ENCODE measurements around the gene FBXO5. TPM values are rescaled to one million over a fixed set of nuclear protein-coding genes. Genes with fewer than 3 reads are reported as not detected.

The FBXO5 gene
- total RNA-seq, 2 donors from 2014 or later, result 4.5 to 5.9 TPM

DNA sequence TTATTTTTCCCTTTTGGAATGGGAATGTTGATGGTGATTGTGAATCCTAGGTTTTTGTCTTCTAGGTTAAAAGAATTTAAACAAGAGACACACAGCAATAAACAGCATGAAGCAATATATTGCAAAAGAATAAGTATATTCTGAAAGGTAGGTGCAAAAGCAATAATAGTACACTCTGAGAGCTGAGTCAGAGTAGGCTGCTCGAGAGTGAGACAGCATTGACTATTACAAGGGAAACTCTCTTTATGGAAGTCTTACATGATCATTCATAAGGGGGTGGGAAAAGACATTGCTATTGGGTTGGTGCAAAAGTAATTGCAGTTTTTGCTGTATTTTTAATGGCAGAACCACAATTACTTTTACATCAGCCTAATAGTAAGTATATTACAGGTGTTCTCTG, 25.0 kb downstream of the FBXO5 start:
- Mint-ChIP-seq H3K36me3 (ENCODE audit: low read depth) (peaks cover 4% of the 10 kb centered on the region), H3K27ac (no peak overlapping the region), H3K4me1 (no peaks in the 10 kb centered on the region), H3K27me3 (peaks cover 32% of the 10 kb centered on the region), H3K4me3 (no peak overlapping the region)
- H3K9me3 ChIP-seq (ENCODE audit: control insufficient read depth, low read length, poor library complexity, severe bottlenecking), result no peaks in the 10 kb centered on the region
- no peak for DNase-seq
- no peak for ATAC-seq

GRCh38 chr6:152954443-152954842, 28.4 kb downstream of the FBXO5 start:
- no peak overlapping the region for H3K4me3 Mint-ChIP-seq

GRCh38 chr6:152952866-152953509, 29.9 kb downstream of the FBXO5 start:
- Mint-ChIP-seq H3K36me3 (ENCODE audit: low read depth) (no peaks in the 10 kb centered on the region), H3K4me1 (peaks cover 6% of the 10 kb centered on the region), H3K27me3 (peaks cover 50% of the 10 kb centered on the region), H3K4me3 (no peak overlapping the region), H3K27ac (no peak overlapping the region)
- ATAC-seq, result no peak
- H3K9me3 ChIP-seq (ENCODE audit: control insufficient read depth, low read length, poor library complexity, severe bottlenecking), result no peaks in the 10 kb centered on the region
- DNase-seq, result no peak

More at GRCh38 chr6:152954443-152954842, 28.4 kb downstream of the FBXO5 start:
- H3K36me3 Mint-ChIP-seq (ENCODE audit: low read depth), result no peaks in the 10 kb centered on the region
- DNase-seq (no peak), ATAC-seq (no peak)
- peaks cover 44% of the 10 kb centered on the region for H3K27me3 Mint-ChIP-seq
- peaks cover 2% of the 10 kb centered on the region for H3K4me1 Mint-ChIP-seq
- no peaks in the 10 kb centered on the region for H3K9me3 ChIP-seq (ENCODE audit: control insufficient read depth, low read length, poor library complexity, severe bottlenecking)
- no peak overlapping the region for H3K27ac Mint-ChIP-seq

DNA sequence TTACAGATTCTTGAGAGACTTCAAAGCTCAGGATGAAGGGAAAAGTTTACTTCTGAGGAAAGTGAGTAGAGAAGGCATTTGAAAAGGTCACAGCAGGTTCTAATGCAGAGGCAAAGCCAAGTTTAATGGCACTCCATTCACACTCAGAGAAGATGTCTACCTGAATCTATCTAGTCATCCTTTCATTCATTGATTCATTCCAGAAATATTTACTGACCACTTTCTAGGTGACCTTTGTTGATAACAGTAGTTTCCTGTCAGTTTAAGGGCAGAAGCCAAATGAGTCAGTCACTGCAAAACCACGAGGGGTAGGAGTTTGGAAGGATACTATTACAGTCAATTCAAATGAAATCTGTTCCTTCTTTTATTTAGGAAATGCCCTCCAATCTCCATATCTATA, 30.8 kb downstream of the FBXO5 start:
- H3K27ac Mint-ChIP-seq, result no peak overlapping the region
- H3K27me3 Mint-ChIP-seq, result peaks cover 54% of the 10 kb centered on the region
- H3K4me3 Mint-ChIP-seq, result no peak overlapping the region
- H3K36me3 Mint-ChIP-seq (ENCODE audit: low read depth), result no peaks in the 10 kb centered on the region
- ATAC-seq, result no peak
- DNase-seq, result no peak
- peaks cover 10% of the 10 kb centered on the region for H3K4me1 Mint-ChIP-seq
- no peaks in the 10 kb centered on the region for H3K9me3 ChIP-seq (ENCODE audit: control insufficient read depth, low read length, poor library complexity, severe bottlenecking)

DNA sequence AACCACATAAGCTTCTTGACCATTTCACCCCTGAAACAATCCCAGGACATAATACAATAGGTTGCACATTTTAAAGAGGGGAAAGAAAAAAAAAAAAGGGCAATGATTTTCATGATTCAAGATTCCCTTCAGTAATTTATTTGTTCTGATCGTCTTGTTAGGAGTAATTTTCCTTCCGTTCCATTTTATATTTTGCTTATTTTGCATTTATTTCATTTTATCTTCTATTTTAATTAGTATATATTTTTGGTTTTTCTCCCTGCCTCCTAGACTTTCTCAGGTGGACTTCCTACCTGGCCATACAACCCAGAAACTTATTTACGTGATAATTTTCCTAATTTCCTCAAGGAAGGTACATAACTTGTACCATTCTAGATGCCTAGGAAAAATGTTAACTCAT, 32.6 kb downstream of the FBXO5 start:
- Mint-ChIP-seq H3K4me3 (no peak overlapping the region), H3K27ac (no peak overlapping the region), H3K36me3 (ENCODE audit: low read depth) (no peaks in the 10 kb centered on the region), H3K4me1 (peaks cover 10% of the 10 kb centered on the region), H3K27me3 (peaks cover 45% of the 10 kb centered on the region)
- H3K9me3 ChIP-seq (ENCODE audit: control insufficient read depth, low read length, poor library complexity, severe bottlenecking), result no peaks in the 10 kb centered on the region
- ATAC-seq, result no peak
- DNase-seq, result no peak

DNA sequence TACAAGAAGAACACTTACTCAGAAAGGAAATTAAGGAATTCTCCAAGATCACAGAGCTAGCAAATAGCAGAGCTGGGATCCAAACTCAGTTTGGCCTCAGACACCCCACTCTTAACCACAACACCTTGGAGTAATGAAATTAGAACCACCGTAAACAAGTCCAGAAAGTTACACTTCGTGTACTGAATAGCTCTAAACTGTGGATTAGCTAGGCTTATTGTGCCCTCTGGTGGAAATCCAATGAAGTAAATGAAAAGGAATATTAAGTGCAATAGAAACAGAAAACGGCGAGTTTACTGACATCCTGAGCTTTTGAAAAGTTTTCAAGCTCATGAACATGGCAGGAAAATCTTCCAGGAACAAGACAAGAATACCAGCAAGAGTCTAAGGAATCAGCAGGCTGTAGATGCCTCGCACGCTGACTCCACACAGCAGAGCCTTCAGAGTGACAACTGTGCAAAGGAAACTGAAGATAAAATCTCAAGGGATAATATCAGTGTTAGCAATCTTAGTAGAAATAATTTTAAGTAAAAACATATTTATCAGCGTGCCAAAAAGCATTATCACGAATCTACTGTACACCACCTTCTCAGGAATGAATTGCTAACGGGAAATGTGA, 34.6 kb downstream of the FBXO5 start:
- ATAC-seq (peak; percentile 59), DNase-seq (no peak)
- Mint-ChIP-seq H3K36me3 (ENCODE audit: low read depth) (no peaks in the 10 kb centered on the region), H3K4me1 (peaks cover 10% of the 10 kb centered on the region), H3K4me3 (peak overlapping the region; percentile 19), H3K27ac (no peak overlapping the region), H3K27me3 (peaks cover 43% of the 10 kb centered on the region)
- no peaks in the 10 kb centered on the region for H3K9me3 ChIP-seq (ENCODE audit: control insufficient read depth, low read length, poor library complexity, severe bottlenecking)

DNA sequence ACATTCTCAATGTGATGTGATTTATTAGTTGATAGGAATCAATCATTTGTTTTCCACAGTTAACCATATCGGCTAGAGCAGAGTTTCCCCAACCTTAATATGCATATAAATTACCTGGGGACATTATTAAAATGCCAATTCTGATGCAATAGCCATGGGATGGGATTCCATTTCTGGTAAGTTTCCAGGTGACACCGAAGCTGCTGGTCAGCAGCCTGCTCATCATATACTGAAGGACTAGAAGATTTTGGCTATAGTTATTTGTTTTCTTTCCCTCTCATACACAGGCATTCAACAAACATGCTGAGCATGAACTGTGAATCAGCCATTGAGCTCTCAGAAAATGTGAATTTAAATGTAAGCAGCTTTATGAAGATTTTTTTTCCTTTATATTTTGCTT, 35.8 kb downstream of the FBXO5 start:
- peaks cover 34% of the 10 kb centered on the region for H3K27me3 Mint-ChIP-seq
- H3K4me3 Mint-ChIP-seq, result no peak overlapping the region
- no peaks in the 10 kb centered on the region for H3K36me3 Mint-ChIP-seq (ENCODE audit: low read depth)
- no peak for ATAC-seq
- H3K4me1 Mint-ChIP-seq, result peaks cover 10% of the 10 kb centered on the region
- no peaks in the 10 kb centered on the region for H3K9me3 ChIP-seq (ENCODE audit: control insufficient read depth, low read length, poor library complexity, severe bottlenecking)
- H3K27ac Mint-ChIP-seq, result no peak overlapping the region
- DNase-seq, result no peak

- H3K4me1 Mint-ChIP-seq, result peaks cover 10% of the 10 kb centered on the region
- no peaks in the 10 kb centered on the region for H3K9me3 ChIP-seq (ENCODE audit: control insufficient read depth, low read length, poor library complexity, severe bottlenecking)
- no peaks in the 10 kb centered on the region for H3K36me3 Mint-ChIP-seq (ENCODE audit: low read depth)
- no peak overlapping the region for H3K27ac Mint-ChIP-seq
- DNase-seq (no peak), ATAC-seq (no peak)
- H3K4me3 Mint-ChIP-seq, result no peak overlapping the region
- H3K27me3 Mint-ChIP-seq, result peaks cover 33% of the 10 kb centered on the region
These were observed 36.4 kb downstream of the FBXO5 start for GRCh38 chr6:152946484-152946883.

- Mint-ChIP-seq H3K36me3 (ENCODE audit: low read depth) (peaks cover 3% of the 10 kb centered on the region), H3K27me3 (peaks cover 30% of the 10 kb centered on the region), H3K4me1 (peaks cover 8% of the 10 kb centered on the region), H3K4me3 (no peak overlapping the region), H3K27ac (no peak overlapping the region)
- H3K9me3 ChIP-seq (ENCODE audit: control insufficient read depth, low read length, poor library complexity, severe bottlenecking), result no peaks in the 10 kb centered on the region
- no peak for ATAC-seq
- no peak for DNase-seq
These were observed 39.5 kb downstream of the FBXO5 start for GRCh38 chr6:152943260-152943897.

DNA sequence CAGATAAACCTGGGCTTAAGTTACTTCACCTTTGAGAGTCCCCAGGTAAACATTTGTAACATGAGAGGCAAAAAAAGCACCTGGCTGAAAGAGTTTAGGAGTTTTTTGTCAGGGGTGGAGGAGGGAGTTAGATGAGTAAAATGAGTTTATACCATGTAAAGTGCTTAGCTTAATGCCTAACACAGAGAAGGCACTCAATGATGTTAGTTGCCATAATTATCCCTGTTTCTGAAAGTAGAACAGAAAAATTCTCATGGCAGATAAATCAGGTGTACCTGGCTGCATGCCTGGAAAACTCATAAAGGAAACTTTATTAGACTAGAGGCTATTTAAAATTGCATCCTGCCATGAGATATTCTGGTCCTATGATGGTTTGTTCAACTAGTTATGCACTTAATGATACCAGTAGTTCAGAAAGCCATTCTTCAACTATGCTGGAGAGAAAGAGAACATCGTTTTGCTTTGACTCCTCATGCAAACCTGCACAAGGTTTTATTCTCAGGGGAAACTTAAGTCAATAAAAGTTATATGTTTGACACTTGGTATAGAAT, 40.4 kb downstream of the FBXO5 start:
- peaks cover 32% of the 10 kb centered on the region for H3K27me3 Mint-ChIP-seq
- H3K4me3 Mint-ChIP-seq, result no peak overlapping the region
- no peaks in the 10 kb centered on the region for H3K9me3 ChIP-seq (ENCODE audit: control insufficient read depth, low read length, poor library complexity, severe bottlenecking)

DNA sequence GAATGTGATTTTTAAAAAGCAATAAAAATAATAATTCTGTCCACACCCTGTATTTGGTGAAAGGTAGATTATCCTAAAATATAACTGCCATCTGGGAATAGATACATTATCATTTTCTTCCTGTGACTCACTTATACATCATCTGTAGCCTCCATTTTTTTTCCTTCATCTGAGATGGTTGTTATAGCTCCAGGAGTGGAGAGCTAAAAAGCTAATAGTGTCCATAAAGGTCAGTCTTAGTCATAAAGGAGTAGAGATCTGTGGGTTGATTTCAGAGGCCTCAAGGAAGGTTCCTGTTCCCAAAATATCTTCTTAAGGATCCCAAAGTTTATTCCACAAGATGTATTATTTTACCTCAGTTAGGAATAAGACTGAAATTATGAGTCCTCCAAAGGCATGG, 41.1 kb downstream of the FBXO5 start:
- no peak overlapping the region for H3K4me3 Mint-ChIP-seq
- H3K9me3 ChIP-seq (ENCODE audit: control insufficient read depth, low read length, poor library complexity, severe bottlenecking), result no peaks in the 10 kb centered on the region
- no peak overlapping the region for H3K27ac Mint-ChIP-seq
- DNase-seq, result no peak
- H3K4me1 Mint-ChIP-seq, result no peaks in the 10 kb centered on the region
- ATAC-seq, result no peak
- peaks cover 7% of the 10 kb centered on the region for H3K36me3 Mint-ChIP-seq (ENCODE audit: low read depth)
- peaks cover 38% of the 10 kb centered on the region for H3K27me3 Mint-ChIP-seq

More for the DNA sequence above, 40.4 kb downstream of the FBXO5 start:
- DNase-seq (no peak), ATAC-seq (no peak)
- H3K36me3 Mint-ChIP-seq (ENCODE audit: low read depth), result peaks cover 6% of the 10 kb centered on the region
- H3K4me1 Mint-ChIP-seq, result no peaks in the 10 kb centered on the region
- H3K27ac Mint-ChIP-seq, result no peak overlapping the region

DNA sequence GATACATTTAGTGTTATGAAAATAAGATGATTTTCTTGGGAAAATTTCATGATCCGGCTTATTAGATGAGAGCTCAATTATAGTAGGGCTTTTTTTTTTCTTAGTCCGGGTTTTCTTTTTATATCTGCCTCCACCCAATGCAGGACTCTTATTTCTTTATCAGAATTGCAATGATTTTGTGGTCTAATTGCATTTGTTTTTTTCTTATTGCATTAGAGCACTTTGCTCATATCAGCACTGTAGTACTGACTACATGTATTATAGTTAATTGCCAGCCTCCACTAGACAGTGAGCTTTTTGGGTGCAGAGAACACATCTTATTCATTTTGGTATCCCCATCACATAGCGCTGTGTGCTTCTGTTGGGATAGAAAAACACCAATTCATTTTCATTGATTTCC, 50.0 kb downstream of the FBXO5 start:
- DNase-seq (no peak), ATAC-seq (no peak)
- Mint-ChIP-seq H3K4me1 (no peaks in the 10 kb centered on the region), H3K4me3 (no peak overlapping the region), H3K27ac (no peak overlapping the region), H3K36me3 (ENCODE audit: low read depth) (peaks cover 8% of the 10 kb centered on the region), H3K27me3 (peaks cover 30% of the 10 kb centered on the region)
- no peaks in the 10 kb centered on the region for H3K9me3 ChIP-seq (ENCODE audit: control insufficient read depth, low read length, poor library complexity, severe bottlenecking)

GRCh38 chr6:152922706-152923105, 60.1 kb downstream of the FBXO5 start:
- DNase-seq, result no peak
- Mint-ChIP-seq H3K27ac (no peak overlapping the region), H3K4me3 (no peak overlapping the region), H3K36me3 (ENCODE audit: low read depth) (peaks cover 2% of the 10 kb centered on the region), H3K27me3 (peaks cover 37% of the 10 kb centered on the region), H3K4me1 (peaks cover 2% of the 10 kb centered on the region)
- ATAC-seq, result no peak
- no peaks in the 10 kb centered on the region for H3K9me3 ChIP-seq (ENCODE audit: control insufficient read depth, low read length, poor library complexity, severe bottlenecking)

Measured in T-helper 17 cell (primary cell).